GM23338 (cell line): ENCODE data around the gene CSTB. TPM values are rescaled to one million over a fixed set of nuclear protein-coding genes. Genes with fewer than 3 reads are reported as not detected.

Experiments
- ATAC-seq: fragments of 200-7000 bp; cut with Tn5 transposase; 3 replicates; pipeline ENCODE4 v1.9.1; 2020
- DNase-seq: peaks from one replicate; pipeline ENCODE4 v3.0.0-alpha.2; 2015; ENCODE audit warnings: low spot score
- H2AFZ ChIP-seq: fragments of 200-600 bp; sonication (generic); 2 replicates; pipeline ENCODE4 v1.8.0; 2016; ENCODE audit warnings: antibody characterized with exemption, mild to moderate bottlenecking, moderate library complexity
- H3F3A ChIP-seq: fragments of 200-600 bp; sonication (generic); replicated peaks from 2 replicates; pipeline ENCODE4 v1.8.0; 2017; ENCODE audit warnings: antibody characterized with exemption, mixed run types, low read depth
- H3K27ac ChIP-seq: fragments of 200-600 bp; sonication (generic); 2 replicates; pipeline ENCODE4 v1.6.1; 2016; ENCODE audit warnings: low read depth
- H3K27me3 ChIP-seq: fragments of 200-600 bp; sonication (generic); 2 replicates; pipeline ENCODE4 v1.8.0; 2016; ENCODE audit warnings: mild to moderate bottlenecking, mixed run types, moderate library complexity; ENCODE audit not compliant: insufficient read depth
- H3K36me3 ChIP-seq: fragments of 200-600 bp; sonication (generic); 2 replicates; pipeline ENCODE4 v1.8.0; 2016; ENCODE audit warnings: mild to moderate bottlenecking; ENCODE audit not compliant: insufficient read depth
- H3K4me1 ChIP-seq: fragments of 200-600 bp; sonication (generic); 2 replicates; pipeline ENCODE4 v1.8.0; 2016; ENCODE audit warnings: mild to moderate bottlenecking, moderate library complexity; ENCODE audit not compliant: insufficient read depth
- H3K4me2 ChIP-seq: fragments of 200-600 bp; sonication (generic); 2 replicates; pipeline ENCODE4 v1.7.1; 2017; ENCODE audit warnings: mixed run types
- H3K4me3 ChIP-seq: fragments of 200-600 bp; sonication (generic); 2 replicates; pipeline ENCODE4 v1.6.1; 2016; ENCODE audit warnings: mixed run types
- H3K79me2 ChIP-seq: fragments of 200-600 bp; sonication (generic); replicated peaks from 2 replicates; pipeline ENCODE4 v1.8.0; 2017; ENCODE audit warnings: mild to moderate bottlenecking; ENCODE audit not compliant: insufficient read depth
- H3K9me2 ChIP-seq: fragments of 200-600 bp; sonication (generic); 2 replicates; pipeline ENCODE4 v1.8.0; 2017; ENCODE audit not compliant: insufficient read depth
- H4K20me1 ChIP-seq: fragments of 200-600 bp; sonication (generic); replicated peaks from 2 replicates; pipeline ENCODE4 v1.8.0; 2017; ENCODE audit warnings: mild to moderate bottlenecking; ENCODE audit not compliant: insufficient read depth
- H3K27ac Mint-ChIP-seq: 2 replicates; pipeline ENCODE4 v1.8.0; 2020; ENCODE audit warnings: inconsistent platforms, mild to moderate bottlenecking, moderate library complexity, mixed read lengths
- H3K27me3 Mint-ChIP-seq: 3 replicates; pipeline ENCODE4 v1.8.0; 2022; ENCODE audit warnings: low read depth, mild to moderate bottlenecking, moderate library complexity, mixed read lengths, inconsistent platforms; ENCODE audit not compliant: insufficient read depth, poor library complexity
- H3K36me3 Mint-ChIP-seq: 3 replicates; pipeline ENCODE4 v1.8.0; 2021; ENCODE audit warnings: low read depth, mild to moderate bottlenecking, inconsistent platforms, moderate library complexity, mixed read lengths
- H3K4me1 Mint-ChIP-seq: 3 replicates; pipeline ENCODE4 v1.8.0; 2020; ENCODE audit warnings: mild to moderate bottlenecking, inconsistent platforms, mixed read lengths
- H3K4me3 Mint-ChIP-seq: 3 replicates; pipeline ENCODE4 v1.8.0; 2021; ENCODE audit warnings: moderate library complexity, mild to moderate bottlenecking, inconsistent platforms, mixed read lengths
- H3K9me3 Mint-ChIP-seq: 3 replicates; pipeline ENCODE4 v1.8.0; 2020; ENCODE audit warnings: moderate library complexity, mild to moderate bottlenecking, inconsistent platforms, mixed read lengths
- CREB1 ChIP-seq: fragments of 250-450 bp; sonication (Bioruptor Pico); IDR thresholded peaks from 2 replicates; pipeline ENCODE4 v1.5.0; 2020; ENCODE audit warnings: low read depth, mild to moderate bottlenecking, moderate library complexity
- CTCF ChIP-seq, 2 experiments: fragments of 200-600 bp in 1 of 2; sonication (generic) in 1 of 2; conservative IDR thresholded peaks; 2 replicates each; pipeline versions ENCODE4 v1.5.1 to v1.6.1; 2016 to 2017; ENCODE audit warnings: antibody characterized with exemption in 2 of 2, low read depth in 2 of 2, mild to moderate bottlenecking in 2 of 2, moderate library complexity in 1 of 2
- EZH2 ChIP-seq: fragments of 200-600 bp; sonication (generic); IDR thresholded peaks from one replicate; pipeline ENCODE4 v1.8.0; 2017; ENCODE audit warnings: antibody characterized with exemption, mild to moderate bottlenecking, low read depth; ENCODE audit not compliant: unreplicated experiment
- EZH2phosphoT487 ChIP-seq: fragments of 200-600 bp; sonication (generic); IDR thresholded peaks from one replicate; pipeline ENCODE4 v1.8.1; 2018; ENCODE audit warnings: antibody characterized with exemption; ENCODE audit not compliant: unreplicated experiment
- NANOG ChIP-seq: IDR thresholded peaks from 2 replicates; pipeline ENCODE4 v1.6.1; 2016; ENCODE audit warnings: antibody characterized with exemption, borderline replicate concordance
- ZNF114 ChIP-seq: fragments of 250-450 bp; sonication (Bioruptor Pico); IDR thresholded peaks from 2 replicates; pipeline ENCODE4 v1.5.0; 2020; ENCODE audit warnings: mild to moderate bottlenecking, moderate library complexity
- polyA plus RNA-seq: library from polyadenylated mRNA; unstranded; fragments of >200 nt; fragmentation: Nextera tagmentation; extraction: Ambion mirVana; gene quantifications from 2 replicates; pipeline ENCODE4 v1.2.1, GENCODE V29; 2016
- total RNA-seq: library from RNA; depleted of rRNA; stranded (reverse); fragments of >200 nt; shearing (Covaris generic); gene quantifications from 2 replicates; pipeline ENCODE4 v1.2.3, GENCODE V29; 2014
- TF ChIP-seq, protein P1 (sequence below): IDR thresholded peaks from one replicate; pipeline ENCODE4 v1.6.1; 2018; ENCODE audit warnings: antibody characterized with exemption; ENCODE audit not compliant: unreplicated experiment
- TF ChIP-seq, protein P2 (sequence below): fragments of 250-450 bp; sonication (Bioruptor Pico); IDR thresholded peaks from 2 replicates; pipeline ENCODE4 v1.5.0; 2020; ENCODE audit warnings: mild to moderate bottlenecking, moderate library complexity

Gene CSTB
- total and polyA plus RNA-seq, 2 experiments from 2014 or later = 10.0 to 142 TPM

DNA sequence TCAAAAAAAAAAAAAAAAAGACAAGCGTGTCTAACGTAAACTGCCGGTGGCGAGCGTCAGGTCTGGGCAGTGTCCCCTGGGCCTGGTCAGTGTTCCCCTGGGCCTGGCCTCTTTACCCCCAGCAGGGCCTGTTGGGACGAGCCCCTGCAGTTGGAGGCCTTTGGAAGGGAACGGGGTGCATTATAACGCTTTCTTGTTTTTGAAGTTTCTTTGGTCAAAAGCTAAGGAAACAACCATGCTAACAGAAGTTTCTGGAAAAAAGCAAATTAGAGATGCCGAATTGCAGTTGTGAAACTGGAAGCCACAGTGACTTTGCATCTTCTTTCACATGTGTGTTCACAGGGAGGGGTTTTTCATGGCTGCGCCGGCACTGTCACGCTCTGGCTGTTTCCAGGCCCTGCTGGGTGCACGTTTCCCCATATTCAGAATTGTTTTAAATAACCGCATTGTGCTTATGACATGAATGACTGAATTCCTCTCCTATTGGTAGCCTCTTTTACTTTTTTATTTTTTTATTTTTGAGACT lies 29.2 kb upstream of the CSTB start:
- no peak for TF ChIP-seq NANOG
- TF ChIP-seq EZH2 = no peak
- TF ChIP-seq, protein P1, sequence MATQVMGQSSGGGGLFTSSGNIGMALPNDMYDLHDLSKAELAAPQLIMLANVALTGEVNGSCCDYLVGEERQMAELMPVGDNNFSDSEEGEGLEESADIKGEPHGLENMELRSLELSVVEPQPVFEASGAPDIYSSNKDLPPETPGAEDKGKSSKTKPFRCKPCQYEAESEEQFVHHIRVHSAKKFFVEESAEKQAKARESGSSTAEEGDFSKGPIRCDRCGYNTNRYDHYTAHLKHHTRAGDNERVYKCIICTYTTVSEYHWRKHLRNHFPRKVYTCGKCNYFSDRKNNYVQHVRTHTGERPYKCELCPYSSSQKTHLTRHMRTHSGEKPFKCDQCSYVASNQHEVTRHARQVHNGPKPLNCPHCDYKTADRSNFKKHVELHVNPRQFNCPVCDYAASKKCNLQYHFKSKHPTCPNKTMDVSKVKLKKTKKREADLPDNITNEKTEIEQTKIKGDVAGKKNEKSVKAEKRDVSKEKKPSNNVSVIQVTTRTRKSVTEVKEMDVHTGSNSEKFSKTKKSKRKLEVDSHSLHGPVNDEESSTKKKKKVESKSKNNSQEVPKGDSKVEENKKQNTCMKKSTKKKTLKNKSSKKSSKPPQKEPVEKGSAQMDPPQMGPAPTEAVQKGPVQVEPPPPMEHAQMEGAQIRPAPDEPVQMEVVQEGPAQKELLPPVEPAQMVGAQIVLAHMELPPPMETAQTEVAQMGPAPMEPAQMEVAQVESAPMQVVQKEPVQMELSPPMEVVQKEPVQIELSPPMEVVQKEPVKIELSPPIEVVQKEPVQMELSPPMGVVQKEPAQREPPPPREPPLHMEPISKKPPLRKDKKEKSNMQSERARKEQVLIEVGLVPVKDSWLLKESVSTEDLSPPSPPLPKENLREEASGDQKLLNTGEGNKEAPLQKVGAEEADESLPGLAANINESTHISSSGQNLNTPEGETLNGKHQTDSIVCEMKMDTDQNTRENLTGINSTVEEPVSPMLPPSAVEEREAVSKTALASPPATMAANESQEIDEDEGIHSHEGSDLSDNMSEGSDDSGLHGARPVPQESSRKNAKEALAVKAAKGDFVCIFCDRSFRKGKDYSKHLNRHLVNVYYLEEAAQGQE = no peak
- TF ChIP-seq CTCF (conservative IDR thresholded peaks at IDR 0.05; ENCODE audit: low read depth in 2 of 2) = no peak
- TF ChIP-seq CREB1 = no peak
- no peak for TF ChIP-seq EZH2phosphoT487
- TF ChIP-seq ZNF114 (CRISPR knock-in tag) = no peak
- Mint-ChIP-seq H3K36me3 (peaks cover 45% of the 10 kb centered on the region), H3K9me3 (no peaks in the 10 kb centered on the region), H3K4me1 (no peaks in the 10 kb centered on the region; the same call in 2 of the 3 replicates), H3K4me3 (no peak overlapping the region), H3K27me3 (peaks cover 15% of the 10 kb centered on the region), H3K27ac (no peak overlapping the region; the same call in 1 of the 2 replicates)
- Histone ChIP-seq H4K20me1 (no peaks in the 10 kb centered on the region; the same call in 1 of the 2 replicates), H3K27ac (peak overlapping the region; percentile 79; the same call in 1 of the 2 replicates), H2AFZ (no peak overlapping the region), H3K9me2 (no peaks in the 10 kb centered on the region), H3K4me3 (no peak overlapping the region), H3K4me2 (no peak overlapping the region), H3K36me3 (peaks cover 6% of the 10 kb centered on the region; the same call in 1 of the 2 replicates), H3K79me2 (no peaks in the 10 kb centered on the region), H3F3A (0 out of 2 replicates have a peak, but pooled peaks cover 3% of the 10 kb centered on the region), H3K4me1 (no peaks in the 10 kb centered on the region), H3K27me3 (no peaks in the 10 kb centered on the region)
- ATAC-seq = no peak
- no peak for DNase-seq

DNA sequence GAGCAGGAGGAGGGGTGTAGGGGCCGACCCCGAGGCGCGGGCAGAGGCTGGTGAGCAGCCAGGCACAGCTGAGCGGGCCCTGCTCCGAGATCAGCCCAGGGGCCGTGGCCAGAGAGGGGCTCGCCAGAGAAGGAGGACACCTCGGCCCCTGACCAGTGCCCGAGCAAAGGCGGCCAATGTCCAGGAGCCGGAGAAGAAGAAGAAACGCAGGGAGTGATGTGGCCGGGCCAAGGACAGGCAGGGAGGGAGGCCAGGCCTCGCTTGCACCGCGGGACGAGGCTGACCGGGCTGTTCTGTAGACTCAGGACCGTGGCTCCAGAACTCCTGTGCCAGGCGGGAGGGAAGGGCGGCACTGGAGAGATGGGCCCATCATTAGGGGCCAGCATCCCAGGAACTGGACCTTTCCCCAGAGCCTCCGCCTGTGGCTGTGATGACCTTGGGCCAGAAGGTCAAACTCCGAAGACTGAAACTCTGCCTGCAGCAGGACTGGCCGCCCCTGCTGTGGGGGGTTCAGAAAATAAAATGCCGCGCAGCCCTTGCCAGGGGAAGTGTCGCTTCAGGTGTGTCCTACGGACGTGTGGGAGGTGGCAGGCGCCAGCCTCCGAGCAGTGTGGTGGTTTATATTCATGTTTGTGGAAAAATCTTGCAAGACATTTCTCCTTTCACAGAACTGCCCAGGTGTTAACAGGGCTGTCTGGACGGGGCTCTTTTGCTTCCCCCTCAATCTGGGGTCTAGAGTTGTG lies 27.6 kb upstream of the CSTB start:
- peaks cover 6% of the 10 kb centered on the region; the same call in 1 of the 2 replicates for H3K36me3 ChIP-seq
- no peaks in the 10 kb centered on the region for H3K79me2 ChIP-seq

More for the DNA sequence above, 27.6 kb upstream of the CSTB start:
- Mint-ChIP-seq H3K27ac (0 out of 2 replicates have a peak overlapping the region, but pooled peaks have one; percentile 31), H3K9me3 (no peaks in the 10 kb centered on the region), H3K27me3 (peaks cover 16% of the 10 kb centered on the region), H3K4me3 (no peak overlapping the region), H3K36me3 (peaks cover 58% of the 10 kb centered on the region), H3K4me1 (no peaks in the 10 kb centered on the region)
- Histone ChIP-seq H3K9me2 (no peaks in the 10 kb centered on the region), H3K27ac (no peak overlapping the region), H4K20me1 (no peaks in the 10 kb centered on the region; the same call in 1 of the 2 replicates), H2AFZ (no peak overlapping the region), H3F3A (0 out of 2 replicates have a peak, but pooled peaks cover 3% of the 10 kb centered on the region), H3K4me2 (no peak overlapping the region), H3K4me1 (no peaks in the 10 kb centered on the region), H3K4me3 (no peak overlapping the region), H3K27me3 (no peaks in the 10 kb centered on the region)
- no peak for DNase-seq
- TF ChIP-seq, protein P2, sequence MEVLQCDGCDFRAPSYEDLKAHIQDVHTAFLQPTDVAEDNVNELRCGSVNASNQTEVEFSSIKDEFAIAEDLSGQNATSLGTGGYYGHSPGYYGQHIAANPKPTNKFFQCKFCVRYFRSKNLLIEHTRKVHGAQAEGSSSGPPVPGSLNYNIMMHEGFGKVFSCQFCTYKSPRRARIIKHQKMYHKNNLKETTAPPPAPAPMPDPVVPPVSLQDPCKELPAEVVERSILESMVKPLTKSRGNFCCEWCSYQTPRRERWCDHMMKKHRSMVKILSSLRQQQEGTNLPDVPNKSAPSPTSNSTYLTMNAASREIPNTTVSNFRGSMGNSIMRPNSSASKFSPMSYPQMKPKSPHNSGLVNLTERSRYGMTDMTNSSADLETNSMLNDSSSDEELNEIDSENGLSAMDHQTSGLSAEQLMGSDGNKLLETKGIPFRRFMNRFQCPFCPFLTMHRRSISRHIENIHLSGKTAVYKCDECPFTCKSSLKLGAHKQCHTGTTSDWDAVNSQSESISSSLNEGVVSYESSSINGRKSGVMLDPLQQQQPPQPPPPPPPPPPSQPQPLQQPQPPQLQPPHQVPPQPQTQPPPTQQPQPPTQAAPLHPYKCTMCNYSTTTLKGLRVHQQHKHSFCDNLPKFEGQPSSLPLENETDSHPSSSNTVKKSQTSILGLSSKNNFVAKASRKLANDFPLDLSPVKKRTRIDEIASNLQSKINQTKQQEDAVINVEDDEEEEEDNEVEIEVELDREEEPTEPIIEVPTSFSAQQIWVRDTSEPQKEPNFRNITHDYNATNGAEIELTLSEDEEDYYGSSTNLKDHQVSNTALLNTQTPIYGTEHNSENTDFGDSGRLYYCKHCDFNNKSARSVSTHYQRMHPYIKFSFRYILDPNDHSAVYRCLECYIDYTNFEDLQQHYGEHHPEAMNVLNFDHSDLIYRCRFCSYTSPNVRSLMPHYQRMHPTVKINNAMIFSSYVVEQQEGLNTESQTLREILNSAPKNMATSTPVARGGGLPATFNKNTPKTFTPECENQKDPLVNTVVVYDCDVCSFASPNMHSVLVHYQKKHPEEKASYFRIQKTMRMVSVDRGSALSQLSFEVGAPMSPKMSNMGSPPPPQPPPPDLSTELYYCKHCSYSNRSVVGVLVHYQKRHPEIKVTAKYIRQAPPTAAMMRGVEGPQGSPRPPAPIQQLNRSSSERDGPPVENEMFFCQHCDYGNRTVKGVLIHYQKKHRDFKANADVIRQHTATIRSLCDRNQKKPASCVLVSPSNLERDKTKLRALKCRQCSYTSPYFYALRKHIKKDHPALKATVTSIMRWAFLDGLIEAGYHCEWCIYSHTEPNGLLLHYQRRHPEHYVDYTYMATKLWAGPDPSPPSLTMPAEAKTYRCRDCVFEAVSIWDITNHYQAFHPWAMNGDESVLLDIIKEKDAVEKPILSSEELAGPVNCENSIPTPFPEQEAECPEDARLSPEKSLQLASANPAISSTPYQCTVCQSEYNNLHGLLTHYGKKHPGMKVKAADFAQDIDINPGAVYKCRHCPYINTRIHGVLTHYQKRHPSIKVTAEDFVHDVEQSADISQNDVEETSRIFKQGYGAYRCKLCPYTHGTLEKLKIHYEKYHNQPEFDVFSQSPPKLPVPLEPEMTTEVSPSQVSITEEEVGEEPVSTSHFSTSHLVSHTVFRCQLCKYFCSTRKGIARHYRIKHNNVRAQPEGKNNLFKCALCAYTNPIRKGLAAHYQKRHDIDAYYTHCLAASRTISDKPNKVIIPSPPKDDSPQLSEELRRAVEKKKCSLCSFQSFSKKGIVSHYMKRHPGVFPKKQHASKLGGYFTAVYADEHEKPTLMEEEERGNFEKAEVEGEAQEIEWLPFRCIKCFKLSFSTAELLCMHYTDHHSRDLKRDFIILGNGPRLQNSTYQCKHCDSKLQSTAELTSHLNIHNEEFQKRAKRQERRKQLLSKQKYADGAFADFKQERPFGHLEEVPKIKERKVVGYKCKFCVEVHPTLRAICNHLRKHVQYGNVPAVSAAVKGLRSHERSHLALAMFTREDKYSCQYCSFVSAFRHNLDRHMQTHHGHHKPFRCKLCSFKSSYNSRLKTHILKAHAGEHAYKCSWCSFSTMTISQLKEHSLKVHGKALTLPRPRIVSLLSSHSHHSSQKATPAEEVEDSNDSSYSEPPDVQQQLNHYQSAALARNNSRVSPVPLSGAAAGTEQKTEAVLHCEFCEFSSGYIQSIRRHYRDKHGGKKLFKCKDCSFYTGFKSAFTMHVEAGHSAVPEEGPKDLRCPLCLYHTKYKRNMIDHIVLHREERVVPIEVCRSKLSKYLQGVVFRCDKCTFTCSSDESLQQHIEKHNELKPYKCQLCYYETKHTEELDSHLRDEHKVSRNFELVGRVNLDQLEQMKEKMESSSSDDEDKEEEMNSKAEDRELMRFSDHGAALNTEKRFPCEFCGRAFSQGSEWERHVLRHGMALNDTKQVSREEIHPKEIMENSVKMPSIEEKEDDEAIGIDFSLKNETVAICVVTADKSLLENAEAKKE (CRISPR knock-in tag) = no peak
- TF ChIP-seq EZH2phosphoT487 (no peak), EZH2 (no peak)
- ATAC-seq = no peak
